ENCODE results near the gene DLG4.

DNA sequence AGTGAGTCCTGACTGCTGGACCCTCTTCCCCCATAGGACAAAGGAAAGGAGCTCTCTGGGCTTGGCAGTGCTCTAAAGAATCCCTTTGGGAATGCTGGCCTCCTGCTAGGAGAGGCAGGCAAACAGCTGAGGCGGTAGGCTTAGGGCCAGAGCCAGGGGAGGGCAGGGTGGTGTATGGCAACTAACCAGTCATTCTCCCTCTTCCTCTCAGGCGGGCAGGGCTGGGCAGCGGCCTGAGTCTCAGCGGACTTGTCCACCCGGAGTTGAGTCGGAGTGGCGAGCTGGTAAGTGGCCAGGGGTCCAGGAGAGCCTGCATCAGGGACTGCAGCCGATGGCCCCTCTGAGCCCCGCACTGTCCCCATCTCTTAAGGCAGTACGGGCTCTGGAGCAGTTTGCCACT is 4.5 kb upstream of the DLG4 start:
- no peak for TF ChIP-seq EZH2 (IDR thresholded peaks at IDR 0.05; ENCODE audit: borderline replicate concordance, low read length)
- no peak for TF ChIP-seq CTCF (conservative IDR thresholded peaks at IDR 0.05 in 1 of 2, IDR thresholded peaks at IDR 0.05 in 1 of 2; ENCODE audit: extremely low read depth in 1 of 2, insufficient read depth in 1 of 2, low read depth in 1 of 2, low read length in 2 of 2)

All from mammary epithelial cell (primary cell).